GM23248 (cell line): ENCODE data around the gene JMJD1C.

Experiments used
- EZH2 ChIP-seq: fragments of 200-600 bp; sonication (generic); IDR thresholded peaks from 2 replicates; pipeline ENCODE4 v1.6.1; 2018; ENCODE audit warnings: antibody characterized with exemption, mild to moderate bottlenecking; ENCODE audit not compliant: insufficient read depth, poor library complexity, severe bottlenecking
- EZH2phosphoT487 ChIP-seq: fragments of 200-600 bp; sonication (generic); IDR thresholded peaks from 2 replicates; pipeline ENCODE4 v1.6.1; 2018; ENCODE audit warnings: antibody characterized with exemption, moderate library complexity, mild to moderate bottlenecking, low read depth; ENCODE audit not compliant: insufficient read depth

- TF ChIP-seq EZH2phosphoT487 = no peak
- TF ChIP-seq EZH2 = no peak
These were observed 49.4 kb upstream of the JMJD1C start for GRCh38 chr10:63515002-63515763.
